Measurements from ENCODE around the gene LDHAL6B. TPM values are rescaled to one million over a fixed set of nuclear protein-coding genes. Genes with fewer than 3 reads are reported as not detected.

Gene LDHAL6B
- total RNA-seq, 6 experiments from 2014 or later = not detected

- Histone ChIP-seq H3K27me3 (no peaks in the 10 kb centered on the region), H3K9me3 (no peaks in the 10 kb centered on the region), H3K36me3 (no peaks in the 10 kb centered on the region), H3K4me3 (no peak overlapping the region), H3K27ac (no peak overlapping the region), H3K4me1 (peaks cover 0 to 21% (median 4%) of the 10 kb centered on the region in 4 donors)
- no peak for DNase-seq
- TF ChIP-seq POLR2A (IDR thresholded peaks at IDR 0.05) (no peak), CTCF (IDR thresholded peaks at IDR 0.05) (no peak)
- ATAC-seq = no peak
- intact Hi-C loops (cut with DNase I) = no loop called here
- WGBS (ENCODE audit: insufficient coverage, low coverage, low lambda C conversion rate, missing lambda C conversion rate) = 96% methylated on average over 9 of the region's 13 CpGs
Measured at GRCh38 chr15:59250249-59250648, 43.6 kb downstream of the LDHAL6B start.

DNA sequence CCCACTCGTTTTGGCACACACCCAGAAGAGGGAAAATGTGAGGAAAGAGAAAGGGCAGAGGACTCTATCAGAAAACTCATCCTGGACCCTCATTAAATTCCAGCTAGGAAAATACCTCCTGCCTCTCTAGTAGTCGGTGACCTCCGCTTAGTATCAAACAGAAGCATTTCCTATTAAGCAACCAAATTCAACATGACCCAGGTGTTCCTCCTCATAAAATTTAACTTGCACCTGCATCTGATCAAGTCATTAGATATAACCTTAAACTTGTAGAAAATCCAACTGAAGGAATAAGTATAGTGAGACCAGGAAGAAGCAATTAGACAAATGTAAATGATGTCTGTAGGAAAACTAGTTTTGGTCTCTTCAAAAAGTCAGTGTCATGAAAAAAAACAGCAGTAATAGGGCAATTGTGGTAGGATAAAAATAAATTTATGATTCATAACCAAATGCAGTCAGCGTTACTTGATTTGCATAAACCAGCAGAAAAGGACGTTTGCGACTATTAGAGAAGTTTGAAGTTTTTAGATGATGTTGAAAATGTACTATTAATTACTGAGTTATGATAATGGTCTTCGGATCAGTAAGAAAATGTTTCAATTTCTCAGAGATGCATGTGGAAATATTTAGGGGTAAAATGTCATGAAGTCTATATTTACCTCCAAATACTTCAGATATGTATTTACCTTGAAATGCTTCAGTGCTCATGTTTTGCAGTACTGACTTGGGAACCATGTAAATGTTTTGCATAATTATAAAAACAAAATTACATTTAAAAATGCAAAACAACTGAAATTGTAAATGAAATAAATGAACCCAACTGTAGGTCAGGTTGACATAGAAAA, 44.6 kb downstream of the LDHAL6B start:
- 57% methylated on average over 7 of the region's 7 CpGs for WGBS (ENCODE audit: insufficient coverage, low coverage, low lambda C conversion rate, missing lambda C conversion rate)
- peak overlapping the region in 1 of 3 donors; percentile 26 for H3K27ac ChIP-seq

DNA sequence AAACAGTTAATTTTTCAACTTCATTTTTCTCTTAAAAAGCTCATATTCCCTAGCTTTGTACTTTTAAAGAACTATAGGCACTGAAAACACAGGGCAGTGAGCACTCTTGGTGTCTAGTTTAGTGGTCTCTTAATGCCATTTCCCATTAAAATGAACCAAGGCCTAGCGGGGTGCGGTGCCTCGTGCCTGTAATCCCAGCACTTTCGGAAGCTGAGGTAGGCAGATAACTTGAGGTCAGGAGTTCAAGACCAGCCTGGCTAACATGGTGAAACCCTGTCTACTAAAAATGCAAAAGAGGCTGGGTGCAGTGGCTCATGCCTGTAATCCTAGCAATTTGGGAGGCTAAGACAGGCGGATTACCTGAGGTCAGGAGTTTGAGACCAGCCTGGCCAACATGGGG, 45.5 kb downstream of the LDHAL6B start:
- DNase-seq = no peak
- TF ChIP-seq CTCF (IDR thresholded peaks at IDR 0.05) = no peak
- no peak for TF ChIP-seq POLR2A (IDR thresholded peaks at IDR 0.05)
- Histone ChIP-seq H3K4me1 (peaks cover 0 to 27% (median 6%) of the 10 kb centered on the region in 4 donors), H3K27me3 (no peaks in the 10 kb centered on the region), H3K4me3 (no peak overlapping the region), H3K36me3 (no peaks in the 10 kb centered on the region), H3K9me3 (no peaks in the 10 kb centered on the region), H3K27ac (no peak overlapping the region)
- 77% methylated on average over 5 of the region's 5 CpGs for WGBS (ENCODE audit: insufficient coverage, low coverage, low lambda C conversion rate, missing lambda C conversion rate)
- intact Hi-C loops (cut with DNase I) = no loop called here
- ATAC-seq = no peak

More for the DNA sequence above, 44.6 kb downstream of the LDHAL6B start:
- H3K9me3 ChIP-seq = no peaks in the 10 kb centered on the region
- no peak overlapping the region for H3K4me3 ChIP-seq
- ATAC-seq (peak in 3 of 4 donors; percentile 21 to 27 (median 25)), DNase-seq (no peak)
- no peaks in the 10 kb centered on the region for H3K27me3 ChIP-seq
- peaks cover 0 to 23% (median 6%) of the 10 kb centered on the region in 4 donors for H3K4me1 ChIP-seq
- no peaks in the 10 kb centered on the region for H3K36me3 ChIP-seq
- intact Hi-C loops (cut with DNase I) = no loop called here
- no peak for TF ChIP-seq POLR2A (IDR thresholded peaks at IDR 0.05)
- TF ChIP-seq CTCF (IDR thresholded peaks at IDR 0.05) = no peak

DNA sequence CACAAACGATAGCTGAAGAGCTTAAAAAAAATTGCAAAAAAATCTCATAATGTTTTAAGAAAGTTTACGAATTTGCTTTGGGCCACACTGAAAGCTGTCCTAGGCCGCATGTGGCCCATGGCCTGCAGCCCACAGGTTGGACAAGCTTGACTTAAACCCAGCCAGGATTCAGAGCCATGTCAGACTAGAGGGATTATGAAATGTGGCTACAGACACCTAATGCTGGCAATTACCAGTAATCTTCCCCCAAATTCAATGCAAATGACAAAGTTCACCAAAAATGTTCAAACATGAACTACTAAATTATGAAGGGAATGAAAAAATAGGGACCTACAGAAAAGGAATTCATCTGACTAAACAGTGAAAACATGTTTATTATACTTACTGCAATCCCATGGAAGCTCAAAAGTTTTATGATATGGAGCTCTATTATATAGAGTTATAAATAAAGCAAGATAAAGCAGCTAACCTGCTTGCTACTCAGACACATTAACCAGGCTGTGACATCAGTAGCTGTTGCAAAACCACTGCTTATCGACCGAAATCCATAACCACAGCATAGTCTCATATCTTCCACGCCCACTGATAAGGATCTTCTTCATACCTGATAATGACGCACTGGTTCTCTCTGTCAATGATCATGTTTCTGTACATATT, 49.2 kb downstream of the LDHAL6B start:
- ATAC-seq = peak; percentile 77 to 84 (median 81)
- peak; percentile 65 to 87 (median 81) for DNase-seq

More for the DNA sequence above, 49.2 kb downstream of the LDHAL6B start:
- 28% methylated on average over 7 of the region's 7 CpGs for WGBS (ENCODE audit: insufficient coverage, low coverage, low lambda C conversion rate, missing lambda C conversion rate)
- intact Hi-C loops (cut with DNase I) = loop anchor here in 1 of 2 donors (5.0 kb wide), 1 partner anchor 116 kb away; the partner anchor contains the start of gene MYO1E
- H3K27ac ChIP-seq = peak overlapping the region; percentile 25 to 87 (median 85)
- H3K4me1 ChIP-seq = peaks cover 0 to 35% (median 12%) of the 10 kb centered on the region in 4 donors
- no peak for TF ChIP-seq CTCF (IDR thresholded peaks at IDR 0.05)
- peak; percentile 34 for TF ChIP-seq POLR2A (IDR thresholded peaks at IDR 0.05)
- H3K36me3 ChIP-seq = no peaks in the 10 kb centered on the region
- H3K27me3 ChIP-seq = no peaks in the 10 kb centered on the region
- H3K9me3 ChIP-seq = no peaks in the 10 kb centered on the region
- no peak overlapping the region for H3K4me3 ChIP-seq
